ENCODE results near the gene EMC9.

GRCh38 chr14:24177041-24177825 is 35.8 kb upstream of the EMC9 start:
- no peak for TF ChIP-seq CTCF (IDR thresholded peaks at IDR 0.05)
- TF ChIP-seq TAF1 (IDR thresholded peaks at IDR 0.05; ENCODE audit: borderline replicate concordance, low read depth, low read length): no peak
- TF ChIP-seq RCOR1 (IDR thresholded peaks at IDR 0.05; ENCODE audit: low read length): no peak
- TF ChIP-seq JUND (IDR thresholded peaks at IDR 0.05): no peak
- TF ChIP-seq EP300 (IDR thresholded peaks at IDR 0.05; ENCODE audit: borderline replicate concordance in 1 of 2, low read depth in 1 of 2, low read length in 1 of 2): no peak
- no peak for TF ChIP-seq RFX5 (IDR thresholded peaks at IDR 0.05; ENCODE audit: low read length)
- no peak for TF ChIP-seq IRF3 (IDR thresholded peaks at IDR 0.05; ENCODE audit: low read depth, low read length)
